NT2/D1 (cell line): Measurements from ENCODE around the gene TKTL2.
"Not testable (repeated sequence)": the region's sequence is repeated elsewhere in the genome, so short reads cannot be mapped to it uniquely, and the experiment has no call there.

ENCODE experiments used
- DNase-seq: peaks from one replicate; pipeline ENCODE4 v3.0.0-alpha.2; 2011; ENCODE audit warnings: low read depth, low spot score
- H3K27me3 ChIP-seq: 2 replicates; pipeline ENCODE4 v1.6.0; 2011; ENCODE audit warnings: mild to moderate bottlenecking; ENCODE audit not compliant: insufficient read length, insufficient read depth
- H3K36me3 ChIP-seq: 2 replicates; pipeline ENCODE4 v1.6.1; 2011; ENCODE audit warnings: mild to moderate bottlenecking, low read length, mixed read lengths; ENCODE audit not compliant: insufficient read depth, insufficient read length
- H3K4me1 ChIP-seq: 2 replicates; pipeline ENCODE4 v1.5.1; 2011; ENCODE audit not compliant: insufficient read depth, insufficient read length
- H3K4me3 ChIP-seq: 2 replicates; pipeline ENCODE4 v1.5.1; 2011; ENCODE audit warnings: low read depth; ENCODE audit not compliant: insufficient read length
- H3K9ac ChIP-seq: 2 replicates; pipeline ENCODE4 v1.6.0; 2011; ENCODE audit warnings: low read depth; ENCODE audit not compliant: insufficient read length
- H3K9me3 ChIP-seq: 2 replicates; pipeline ENCODE4 v1.5.1; 2011; ENCODE audit warnings: mild to moderate bottlenecking, low read length; ENCODE audit not compliant: insufficient read depth
- SUZ12 ChIP-seq: IDR thresholded peaks from 2 replicates; pipeline ENCODE4 v1.6.1; 2011; ENCODE audit not compliant: insufficient read length, insufficient read depth; ENCODE audit errors: extremely low read depth
- YY1 ChIP-seq: IDR thresholded peaks from 2 replicates; pipeline ENCODE4 v1.6.1; 2011; ENCODE audit not compliant: insufficient read length, insufficient read depth
- ZNF274 ChIP-seq: IDR thresholded peaks from 2 replicates; pipeline ENCODE4 v1.6.1; 2011; ENCODE audit warnings: mild to moderate bottlenecking, low read depth, low read length

TKTL2 gene

DNA sequence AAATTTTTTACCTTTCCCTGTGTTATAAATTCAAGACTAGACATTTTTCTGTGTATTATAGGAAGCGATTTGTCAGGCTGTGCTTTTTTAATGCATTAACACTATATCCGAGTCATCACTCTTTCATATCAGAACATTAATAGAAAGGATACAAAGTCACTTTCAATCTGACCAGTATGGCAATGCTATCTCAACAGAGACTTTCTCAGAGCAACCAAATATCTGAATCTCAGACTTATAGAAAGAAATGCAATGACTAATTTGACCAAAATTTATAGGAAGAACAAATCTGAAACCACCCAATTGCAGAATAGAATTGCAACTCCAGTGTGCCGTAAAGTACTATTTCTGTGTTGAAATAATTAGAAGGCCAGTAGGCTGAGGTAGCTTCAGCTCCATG lies 473 bp upstream of the TKTL2 start:
- no peaks in the 10 kb centered on the region for H3K27me3 ChIP-seq
- H3K9ac ChIP-seq, result no peak overlapping the region
- no peak overlapping the region for H3K4me3 ChIP-seq
- no peaks in the 10 kb centered on the region for H3K4me1 ChIP-seq
- DNase-seq, result no peak
- TF ChIP-seq ZNF274 (no peak), YY1 (no peak), SUZ12 (no peak)
- H3K9me3 ChIP-seq, result no peaks in the 10 kb centered on the region
- H3K36me3 ChIP-seq, result no peaks in the 10 kb centered on the region

DNA sequence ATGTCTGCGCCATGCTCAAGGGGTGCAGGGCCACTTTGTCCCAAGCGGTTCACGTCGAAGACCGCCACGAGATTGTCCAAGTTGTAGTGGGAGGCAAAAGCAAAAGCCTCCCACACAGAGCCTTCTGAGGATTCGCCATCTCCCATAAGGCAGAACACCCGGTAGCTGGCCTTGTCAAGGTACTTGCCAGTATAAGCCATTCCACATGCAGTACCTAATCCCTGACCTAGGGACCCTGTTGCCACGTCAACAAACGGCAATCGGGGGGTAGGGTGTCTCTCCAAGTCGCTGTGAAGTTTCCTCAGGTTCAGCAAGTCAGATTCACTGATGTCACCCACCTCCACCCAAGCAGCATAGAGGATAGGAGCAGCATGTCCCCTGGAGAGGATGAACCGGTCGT lies 424 bp downstream of the TKTL2 start:
- H3K9ac ChIP-seq, result no peak overlapping the region
- DNase-seq, result no peak
- no peaks in the 10 kb centered on the region for H3K27me3 ChIP-seq
- H3K4me3 ChIP-seq, result no peak overlapping the region
- TF ChIP-seq SUZ12 (no peak), YY1 (no peak), ZNF274 (no peak)
- no peaks in the 10 kb centered on the region for H3K4me1 ChIP-seq
- H3K36me3 ChIP-seq, result no peaks in the 10 kb centered on the region
- H3K9me3 ChIP-seq, result no peaks in the 10 kb centered on the region

DNA sequence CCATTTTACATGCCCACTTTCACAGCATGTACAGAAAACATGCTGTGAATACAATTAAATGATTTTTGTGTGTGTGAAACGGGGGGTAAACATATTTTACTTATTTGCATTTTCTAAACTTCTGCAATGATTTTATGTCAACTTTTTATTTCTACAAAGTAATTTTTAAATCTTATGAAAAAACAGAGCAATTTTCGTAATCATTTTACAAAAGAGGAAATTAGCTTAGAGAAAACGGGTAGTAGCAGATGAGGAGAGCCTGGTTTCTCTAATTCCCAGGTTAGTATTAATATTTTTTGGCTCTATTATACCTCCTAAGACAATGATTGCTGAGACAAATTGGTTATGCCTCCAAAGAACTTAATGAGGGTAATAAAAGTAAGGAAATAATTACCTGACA lies 3.2 kb downstream of the TKTL2 start:
- no peak for DNase-seq
- no peaks in the 10 kb centered on the region for H3K27me3 ChIP-seq
- H3K4me3 ChIP-seq, result no peak overlapping the region
- no peaks in the 10 kb centered on the region for H3K4me1 ChIP-seq
- no peak for TF ChIP-seq ZNF274
- TF ChIP-seq SUZ12, result no peak
- no peak for TF ChIP-seq YY1
- H3K9ac ChIP-seq, result no peak overlapping the region
- no peaks in the 10 kb centered on the region for H3K9me3 ChIP-seq
- H3K36me3 ChIP-seq, result no peaks in the 10 kb centered on the region

DNA sequence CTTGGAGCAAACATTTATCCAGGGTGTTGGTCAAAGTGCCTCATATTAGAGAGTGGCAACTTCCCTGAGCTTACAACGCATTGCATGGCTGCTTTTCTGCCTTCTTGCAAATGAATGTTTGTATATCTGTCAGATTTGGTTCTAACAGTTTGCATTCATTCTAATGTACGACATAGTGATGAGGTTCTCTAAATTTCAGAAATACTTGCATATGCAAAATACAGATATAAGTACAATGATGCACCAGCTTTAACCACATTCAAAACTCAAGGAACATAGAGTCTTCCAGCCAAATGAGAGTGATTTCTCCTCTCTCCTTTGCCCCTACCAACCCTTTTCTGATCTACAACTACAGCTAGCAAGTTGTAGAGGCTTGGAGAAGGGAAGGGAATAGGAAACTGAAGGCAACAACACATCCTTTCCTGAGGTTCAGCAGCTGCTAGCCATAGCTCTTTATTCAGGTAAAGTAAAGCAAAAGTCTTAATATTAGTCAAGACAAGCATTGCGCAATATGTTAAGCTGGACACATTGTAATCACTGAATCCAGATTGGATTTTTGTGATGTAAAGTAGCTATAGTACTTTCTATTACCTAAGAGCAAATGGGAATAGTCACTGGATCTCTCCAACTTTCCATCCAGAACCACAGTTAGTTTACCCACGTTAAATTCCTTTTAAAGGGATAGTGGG lies 6.3 kb downstream of the TKTL2 start:
- Histone ChIP-seq H3K9ac (no peak overlapping the region), H3K27me3 (no peaks in the 10 kb centered on the region), H3K36me3 (no peaks in the 10 kb centered on the region), H3K4me3 (no peak overlapping the region), H3K9me3 (no peaks in the 10 kb centered on the region), H3K4me1 (no peaks in the 10 kb centered on the region)
- DNase-seq, result no peak
- TF ChIP-seq ZNF274 (no peak), SUZ12 (no peak), YY1 (no peak)

DNA sequence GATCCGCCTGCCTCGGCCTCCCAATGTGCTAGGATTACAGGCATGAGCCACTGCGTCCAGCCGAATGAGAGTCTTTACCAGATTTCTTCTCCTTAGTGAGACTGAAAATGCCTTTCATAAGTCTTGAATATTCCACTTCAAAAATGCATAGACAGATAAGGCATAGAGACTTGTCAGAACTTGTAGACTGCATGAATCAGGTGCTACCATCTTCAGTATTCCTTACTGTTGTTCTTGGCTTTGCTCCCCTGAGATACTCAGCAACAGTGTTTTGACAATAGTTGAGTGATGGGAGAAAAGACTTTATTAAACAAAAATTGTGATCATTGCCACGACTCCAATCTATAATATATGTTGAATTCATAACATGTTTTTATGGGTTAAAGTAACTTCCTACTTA lies 11.0 kb downstream of the TKTL2 start:
- no peak for TF ChIP-seq ZNF274
- TF ChIP-seq SUZ12, result no peak
- no peak for TF ChIP-seq YY1
- Histone ChIP-seq H3K27me3 (no peaks in the 10 kb centered on the region), H3K9ac (no peak overlapping the region)

DNA sequence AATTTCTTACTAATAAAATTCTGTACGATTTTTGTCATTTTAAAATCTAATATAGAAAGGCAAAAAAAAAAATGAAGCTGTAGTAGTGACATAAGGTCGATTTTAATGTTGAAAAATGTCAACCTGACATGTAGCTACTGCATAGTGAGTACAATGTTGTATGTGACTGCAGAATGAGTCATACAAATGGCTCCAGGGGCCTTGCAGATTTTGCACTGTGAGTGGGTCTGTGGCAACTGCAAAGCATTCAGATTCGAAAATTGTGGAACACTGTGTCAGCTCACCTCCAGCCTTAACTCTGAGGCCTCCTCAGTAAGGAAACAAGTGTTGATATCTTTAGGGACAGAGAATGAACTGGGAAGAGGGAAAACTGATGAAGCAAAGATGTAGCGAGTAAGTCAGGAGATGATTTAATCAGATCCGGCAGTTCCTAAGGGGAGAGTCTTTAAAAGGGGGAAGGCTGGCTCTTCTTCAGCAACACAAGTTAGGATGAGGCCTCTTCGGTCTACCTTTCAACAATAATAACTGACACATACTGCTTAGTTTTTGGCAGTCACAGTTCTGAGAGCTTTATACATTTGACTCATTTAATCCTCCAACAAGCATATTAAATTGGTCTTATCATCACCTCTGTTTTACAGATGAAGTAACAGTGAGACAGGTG lies 24.9 kb downstream of the TKTL2 start:
- Histone ChIP-seq H3K4me3 (no peak overlapping the region), H3K4me1 (no peaks in the 10 kb centered on the region), H3K27me3 (no peaks in the 10 kb centered on the region), H3K9me3 (no peaks in the 10 kb centered on the region), H3K36me3 (no peaks in the 10 kb centered on the region), H3K9ac (no peak overlapping the region)
- TF ChIP-seq ZNF274 (no peak), SUZ12 (no peak), YY1 (no peak)
- DNase-seq, result no peak

More for the DNA sequence above, 11.0 kb downstream of the TKTL2 start:
- H3K9me3 ChIP-seq, result no peaks in the 10 kb centered on the region
- H3K4me1 ChIP-seq, result no peaks in the 10 kb centered on the region
- DNase-seq, result no peak
- H3K4me3 ChIP-seq, result no peak overlapping the region
- H3K36me3 ChIP-seq, result no peaks in the 10 kb centered on the region

DNA sequence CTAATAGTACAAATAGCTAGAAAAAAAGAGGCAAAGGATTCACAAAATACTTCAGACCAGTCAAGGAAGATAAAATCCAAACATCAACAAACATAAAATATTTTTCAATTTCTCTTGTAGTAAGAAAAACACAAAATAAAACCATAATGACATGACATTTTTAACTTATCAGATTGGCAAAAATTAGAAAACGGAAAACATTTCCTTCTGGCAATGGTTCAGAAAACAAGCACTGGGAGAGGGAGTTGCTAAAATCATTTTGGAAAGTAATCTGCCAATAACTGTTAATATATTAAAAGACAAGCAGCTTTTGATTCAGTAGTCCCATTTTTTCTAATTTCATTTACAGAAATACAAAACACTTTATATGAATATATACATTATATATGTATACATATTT lies 26.1 kb downstream of the TKTL2 start:
- Histone ChIP-seq H3K4me3 (no peak overlapping the region), H3K9ac (no peak overlapping the region), H3K4me1 (no peaks in the 10 kb centered on the region), H3K36me3 (no peaks in the 10 kb centered on the region), H3K27me3 (no peaks in the 10 kb centered on the region), H3K9me3 (no peaks in the 10 kb centered on the region)
- no peak for TF ChIP-seq YY1
- TF ChIP-seq ZNF274, result no peak
- no peak for TF ChIP-seq SUZ12
- DNase-seq, result no peak

DNA sequence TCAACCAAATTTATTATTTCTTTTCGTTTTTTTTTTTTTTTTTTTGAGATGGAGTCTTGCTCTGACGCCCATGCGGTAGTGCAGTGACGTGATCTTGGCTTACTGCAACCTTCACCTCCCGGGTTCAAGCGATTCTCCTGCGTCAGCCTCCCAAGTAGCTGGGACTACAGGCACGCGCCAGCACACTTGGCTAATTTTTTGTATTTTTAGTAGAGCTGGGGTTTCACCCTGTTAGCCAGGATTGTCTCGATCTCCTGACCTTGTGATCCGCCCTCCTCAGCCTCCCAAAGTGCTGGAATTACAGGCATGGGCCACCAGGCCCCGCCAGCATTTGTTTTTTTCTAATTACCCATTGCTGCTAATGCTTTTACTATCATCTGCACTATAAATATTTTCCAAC lies 26.5 kb downstream of the TKTL2 start:
- not testable (repeated sequence) for DNase-seq, H3K9me3 ChIP-seq, H3K27me3 ChIP-seq, H3K4me3 ChIP-seq, H3K36me3 ChIP-seq, H3K4me1 ChIP-seq, H3K9ac ChIP-seq
